Neural progenitor cell (in vitro differentiated cells): ENCODE results near the gene PANK2. TPM values are rescaled to one million over a fixed set of nuclear protein-coding genes. Genes with fewer than 3 reads are reported as not detected.

Experiments used
- DNase-seq: peaks from one replicate; pipeline ENCODE4 v3.0.0-alpha.2; 2016; ENCODE audit warnings: low spot score
- H2AFZ ChIP-seq: fragments of 200-600 bp; sonication (generic); replicated peaks from 2 replicates; pipeline ENCODE4 v1.6.1; 2016; ENCODE audit warnings: antibody characterized with exemption
- H3F3A ChIP-seq: fragments of 200-600 bp; sonication (generic); 2 replicates; pipeline ENCODE4 v1.6.1; 2016; ENCODE audit warnings: antibody characterized with exemption, low read depth
- H3K27ac ChIP-seq: fragments of 200-600 bp; sonication (generic); 2 replicates; pipeline ENCODE4 v1.5.1; 2016; ENCODE audit warnings: mild to moderate bottlenecking
- H3K27me3 ChIP-seq: fragments of 200-600 bp; sonication (generic); 2 replicates; pipeline ENCODE4 v1.6.1; 2016; ENCODE audit warnings: mild to moderate bottlenecking, moderate library complexity
- H3K36me3 ChIP-seq: fragments of 200-600 bp; sonication (generic); 2 replicates; pipeline ENCODE4 v1.5.1; 2016
- H3K4me1 ChIP-seq: fragments of 200-600 bp; sonication (generic); 2 replicates; pipeline ENCODE4 v1.6.1; 2016; ENCODE audit warnings: mixed run types
- H3K4me2 ChIP-seq: fragments of 200-600 bp; sonication (generic); 2 replicates; pipeline ENCODE4 v1.6.1; 2016
- H3K4me3 ChIP-seq: fragments of 200-600 bp; sonication (generic); 2 replicates; pipeline ENCODE4 v1.5.1; 2016
- H3K79me2 ChIP-seq: fragments of 200-600 bp; sonication (generic); 2 replicates; pipeline ENCODE4 v1.6.1; 2016; ENCODE audit warnings: low read depth
- H3K9ac ChIP-seq: fragments of 200-600 bp; sonication (generic); 2 replicates; pipeline ENCODE4 v1.6.1; 2016
- H3K9me3 ChIP-seq: fragments of 200-600 bp; sonication (generic); 2 replicates; pipeline ENCODE4 v1.5.1; 2016; ENCODE audit warnings: low read depth
- H4K20me1 ChIP-seq: fragments of 200-600 bp; sonication (generic); 2 replicates; pipeline ENCODE4 v1.6.1; 2016; ENCODE audit warnings: low read depth
- H3K27ac Mint-ChIP-seq: 3 replicates; pipeline ENCODE4 v1.8.0; 2021; ENCODE audit warnings: mixed read lengths
- H3K27me3 Mint-ChIP-seq: 2 replicates; pipeline ENCODE4 v1.8.0; 2022; ENCODE audit warnings: low read depth, mild to moderate bottlenecking, inconsistent platforms, moderate library complexity, mixed read lengths; ENCODE audit not compliant: insufficient read depth
- H3K36me3 Mint-ChIP-seq: 3 replicates; pipeline ENCODE4 v1.8.0; 2021; ENCODE audit warnings: mixed read lengths
- H3K4me1 Mint-ChIP-seq: 3 replicates; pipeline ENCODE4 v1.8.0; 2021; ENCODE audit warnings: mixed read lengths
- H3K4me3 Mint-ChIP-seq: 3 replicates; pipeline ENCODE4 v1.8.0; 2021; ENCODE audit warnings: mild to moderate bottlenecking, moderate library complexity, mixed read lengths
- H3K9me3 Mint-ChIP-seq: 3 replicates; pipeline ENCODE4 v1.8.0; 2020; ENCODE audit warnings: mixed read lengths
- EZH2 ChIP-seq: fragments of 200-600 bp; sonication (generic); IDR thresholded peaks from 2 replicates; pipeline ENCODE4 v1.6.1; 2017; ENCODE audit warnings: antibody characterized with exemption, mild to moderate bottlenecking, moderate library complexity
- EZH2phosphoT487 ChIP-seq: fragments of 200-600 bp; sonication (generic); IDR thresholded peaks from 2 replicates; pipeline ENCODE4 v1.6.1; 2017; ENCODE audit warnings: antibody characterized with exemption
- total RNA-seq: library from RNA; depleted of rRNA; stranded (reverse); fragments of >200 nt; gene quantifications from 2 replicates; pipeline ENCODE4 v1.2.3, GENCODE V29; 2015; ENCODE audit warnings: low replicate concordance
- TF ChIP-seq, protein P1 (sequence below): fragments of 200-600 bp; sonication (generic); IDR thresholded peaks from 2 replicates; pipeline ENCODE4 v1.5.1; 2017; ENCODE audit warnings: antibody characterized with exemption, mild to moderate bottlenecking

PANK2 gene
- total RNA-seq, 1 donor from 2014 or later = 60.7 TPM

DNA sequence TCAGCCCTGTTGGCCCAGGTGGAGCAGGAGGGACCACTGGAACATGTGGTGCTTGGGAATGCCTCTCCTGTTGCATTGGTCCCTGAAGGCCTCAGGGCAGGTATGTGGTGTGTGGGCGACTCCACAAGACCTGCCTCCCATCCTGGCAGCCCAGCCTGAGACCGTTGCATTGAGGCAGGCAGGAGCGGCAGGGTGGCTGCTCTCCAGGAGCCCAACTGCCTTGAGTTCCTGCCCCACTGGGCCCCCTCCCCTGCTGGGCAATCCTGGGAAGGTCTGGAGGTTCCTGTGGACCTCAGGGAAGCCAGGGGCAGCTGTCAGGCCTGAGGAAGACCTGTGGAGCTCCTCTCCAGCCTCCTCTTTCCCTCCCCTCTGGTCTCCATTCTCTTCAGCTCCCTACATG, 22.7 kb upstream of the PANK2 start:
- DNase-seq = no peak
- Histone ChIP-seq H3K36me3 (peaks cover 7% of the 10 kb centered on the region), H3K9ac (no peak overlapping the region), H3F3A (no peaks in the 10 kb centered on the region), H2AFZ (no peak overlapping the region), H3K4me2 (no peak overlapping the region), H3K4me3 (no peak overlapping the region), H4K20me1 (no peaks in the 10 kb centered on the region), H3K9me3 (no peaks in the 10 kb centered on the region), H3K27me3 (no peaks in the 10 kb centered on the region), H3K27ac (no peak overlapping the region), H3K79me2 (no peaks in the 10 kb centered on the region), H3K4me1 (no peaks in the 10 kb centered on the region)
- Mint-ChIP-seq H3K9me3 (no peaks in the 10 kb centered on the region), H3K4me1 (peaks cover 3% of the 10 kb centered on the region), H3K4me3 (no peak overlapping the region), H3K27me3 (peaks cover 5% of the 10 kb centered on the region), H3K36me3 (peaks cover 34% of the 10 kb centered on the region), H3K27ac (no peak overlapping the region)
- TF ChIP-seq, protein P1, sequence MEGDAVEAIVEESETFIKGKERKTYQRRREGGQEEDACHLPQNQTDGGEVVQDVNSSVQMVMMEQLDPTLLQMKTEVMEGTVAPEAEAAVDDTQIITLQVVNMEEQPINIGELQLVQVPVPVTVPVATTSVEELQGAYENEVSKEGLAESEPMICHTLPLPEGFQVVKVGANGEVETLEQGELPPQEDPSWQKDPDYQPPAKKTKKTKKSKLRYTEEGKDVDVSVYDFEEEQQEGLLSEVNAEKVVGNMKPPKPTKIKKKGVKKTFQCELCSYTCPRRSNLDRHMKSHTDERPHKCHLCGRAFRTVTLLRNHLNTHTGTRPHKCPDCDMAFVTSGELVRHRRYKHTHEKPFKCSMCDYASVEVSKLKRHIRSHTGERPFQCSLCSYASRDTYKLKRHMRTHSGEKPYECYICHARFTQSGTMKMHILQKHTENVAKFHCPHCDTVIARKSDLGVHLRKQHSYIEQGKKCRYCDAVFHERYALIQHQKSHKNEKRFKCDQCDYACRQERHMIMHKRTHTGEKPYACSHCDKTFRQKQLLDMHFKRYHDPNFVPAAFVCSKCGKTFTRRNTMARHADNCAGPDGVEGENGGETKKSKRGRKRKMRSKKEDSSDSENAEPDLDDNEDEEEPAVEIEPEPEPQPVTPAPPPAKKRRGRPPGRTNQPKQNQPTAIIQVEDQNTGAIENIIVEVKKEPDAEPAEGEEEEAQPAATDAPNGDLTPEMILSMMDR = no peak
- TF ChIP-seq EZH2phosphoT487 (no peak), EZH2 (no peak)

DNA sequence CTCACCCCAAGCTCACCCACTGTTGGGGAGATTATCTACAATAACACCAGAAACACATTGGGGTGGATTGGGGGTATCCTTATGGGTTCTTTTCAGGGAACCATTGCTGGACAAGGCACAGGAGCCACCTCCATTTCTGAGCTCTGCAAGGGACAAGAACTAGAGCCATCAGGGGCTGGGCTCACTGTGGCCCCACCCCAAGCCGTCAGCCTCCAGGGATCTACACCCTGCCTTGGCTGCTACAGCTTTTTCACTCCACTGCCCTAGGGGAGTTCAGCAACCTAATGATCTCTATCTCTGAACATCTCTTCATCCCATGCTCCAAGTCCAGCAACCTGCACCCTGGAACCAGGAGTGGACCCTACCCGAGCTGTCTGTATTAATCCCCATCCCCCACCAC, 21.4 kb upstream of the PANK2 start:
- Mint-ChIP-seq H3K4me1 (peaks cover 3% of the 10 kb centered on the region), H3K36me3 (peaks cover 33% of the 10 kb centered on the region), H3K27ac (no peak overlapping the region), H3K9me3 (no peaks in the 10 kb centered on the region), H3K27me3 (peaks cover 6% of the 10 kb centered on the region), H3K4me3 (no peak overlapping the region)
- H4K20me1 ChIP-seq = no peaks in the 10 kb centered on the region
- TF ChIP-seq EZH2phosphoT487 = no peak
- TF ChIP-seq, protein P1 = no peak
- H2AFZ ChIP-seq = no peak overlapping the region
- H3K9me3 ChIP-seq = no peaks in the 10 kb centered on the region
- no peak overlapping the region for H3K4me3 ChIP-seq
- H3K36me3 ChIP-seq = no peaks in the 10 kb centered on the region
- no peak overlapping the region for H3K4me2 ChIP-seq
- no peaks in the 10 kb centered on the region for H3K4me1 ChIP-seq
- H3F3A ChIP-seq = no peaks in the 10 kb centered on the region
- DNase-seq = no peak
- H3K9ac ChIP-seq = no peak overlapping the region
- H3K79me2 ChIP-seq = no peaks in the 10 kb centered on the region
- no peaks in the 10 kb centered on the region for H3K27me3 ChIP-seq
- H3K27ac ChIP-seq = no peak overlapping the region

DNA sequence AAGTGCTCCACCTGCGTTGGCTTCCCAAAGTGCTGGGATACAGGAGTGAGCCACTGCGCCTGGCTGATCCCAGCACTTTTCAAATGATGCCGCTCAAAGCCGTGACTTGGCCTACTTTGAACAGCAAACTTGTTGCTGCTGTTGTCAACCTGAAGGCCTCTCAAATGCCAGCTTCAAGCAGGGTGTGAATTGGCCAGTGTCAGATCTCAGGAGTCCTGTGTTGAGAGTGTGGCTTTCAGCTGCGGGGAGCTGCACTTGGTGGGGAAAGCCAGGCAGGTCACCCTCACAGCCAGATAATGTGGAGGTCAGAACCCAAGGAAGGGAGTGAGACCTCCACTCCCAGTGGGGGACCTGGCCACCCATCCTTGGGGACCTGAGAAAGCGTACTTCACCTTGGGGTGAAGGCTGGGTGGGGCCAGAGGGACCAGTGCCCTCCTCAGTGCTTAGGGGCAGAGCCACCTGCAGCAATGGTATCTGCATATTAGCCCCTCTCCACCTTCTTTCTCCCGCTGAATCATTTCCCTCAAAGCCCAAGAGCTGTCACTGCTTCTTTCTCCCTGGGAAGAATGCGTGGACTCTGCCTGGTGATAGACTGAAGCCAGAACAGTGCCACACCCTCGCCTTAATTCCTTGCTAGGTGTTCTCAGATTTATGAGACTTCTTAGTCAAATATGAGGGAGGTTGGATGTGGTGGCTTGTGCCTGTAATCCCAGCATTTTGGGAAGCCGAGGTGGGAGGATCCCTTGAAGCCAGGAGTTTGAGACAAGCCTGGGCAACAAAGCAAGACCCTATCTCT, 19.1 kb upstream of the PANK2 start:
- Histone ChIP-seq H3K79me2 (no peaks in the 10 kb centered on the region), H2AFZ (no peak overlapping the region), H3K4me3 (no peak overlapping the region), H3K4me2 (no peak overlapping the region), H3K36me3 (no peaks in the 10 kb centered on the region), H3F3A (no peaks in the 10 kb centered on the region), H3K9me3 (no peaks in the 10 kb centered on the region), H3K27ac (no peak overlapping the region), H3K4me1 (no peaks in the 10 kb centered on the region), H3K9ac (no peak overlapping the region), H4K20me1 (peaks cover 6% of the 10 kb centered on the region), H3K27me3 (no peaks in the 10 kb centered on the region)
- no peak overlapping the region for H3K27ac Mint-ChIP-seq
- H3K4me3 Mint-ChIP-seq = no peak overlapping the region
- no peak for DNase-seq
- peaks cover 8% of the 10 kb centered on the region for H3K27me3 Mint-ChIP-seq
- H3K9me3 Mint-ChIP-seq = no peaks in the 10 kb centered on the region
- H3K36me3 Mint-ChIP-seq = peaks cover 39% of the 10 kb centered on the region
- H3K4me1 Mint-ChIP-seq = peaks cover 3% of the 10 kb centered on the region
- TF ChIP-seq EZH2phosphoT487 = no peak
- no peak for TF ChIP-seq EZH2
- TF ChIP-seq, protein P1 = no peak
